Uterus (tissue), 4 donors: ENCODE results near the gene NFX1. TPM values are rescaled to one million over a fixed set of nuclear protein-coding genes. Genes with fewer than 3 reads are reported as not detected.
"Not testable (repeated sequence)": the region's sequence is repeated elsewhere in the genome, so short reads cannot be mapped to it uniquely, and the experiment has no call there.

ENCODE experiments used
- DNase-seq, 2 donors: peaks; one replicate each; pipeline ENCODE4 v3.0.0-alpha.2; 2019 to 2020
- H3K27ac ChIP-seq, 2 donors: fragments of 200-600 bp; sonication (generic); 1 replicate in 1 of 2; 2 replicates in 1 of 2; pipeline ENCODE4 v1.5.1; 2016 to 2018
- H3K27me3 ChIP-seq, 2 donors: fragments of 200-600 bp; sonication (generic); one replicate each; pipeline ENCODE4 v1.5.1; 2018 to 2019; ENCODE audit warnings: control low read depth in 1 of 2
- H3K36me3 ChIP-seq, 2 donors: fragments of 200-600 bp; sonication (generic); one replicate each; pipeline ENCODE4 v1.5.1; 2019; ENCODE audit warnings: control low read depth in 1 of 2
- H3K4me1 ChIP-seq, 2 donors: fragments of 200-600 bp; sonication (generic); one replicate each; pipeline ENCODE4 v1.5.1; 2018 to 2019; ENCODE audit warnings: control low read depth in 1 of 2
- H3K4me3 ChIP-seq, 2 donors: fragments of 200-600 bp; sonication (generic); 1 replicate in 1 of 2; 2 replicates in 1 of 2; pipeline ENCODE4 v1.5.1; 2018 to 2019; ENCODE audit warnings: mild to moderate bottlenecking in 1 of 2
- H3K9me3 ChIP-seq, 2 donors: fragments of 200-600 bp; sonication (generic); one replicate each; pipeline ENCODE4 v1.5.1; 2019; ENCODE audit warnings: control low read depth in 1 of 2
- POLR2A ChIP-seq, 2 donors: fragments of 450-650 bp; IDR thresholded peaks; one replicate each; pipeline ENCODE4 v1.6.1; 2016; ENCODE audit warnings: antibody characterized with exemption in 2 of 2, mild to moderate bottlenecking in 1 of 2, moderate library complexity in 1 of 2
- intact Hi-C: fragments of 100-400 bp; cut with DNase I; formaldehyde crosslinking; loops from one replicate; pipeline ENCODE4 v1.15.1; 2023; ENCODE audit warnings: low total_unique reads
- total RNA-seq, 4 donors: library from RNA; depleted of rRNA in 3 of 4; stranded (reverse); fragments of >200 nt in 3 of 4; gene quantifications; one replicate each; pipeline versions ENCODE4 v1.1.0 to v1.2.4, GENCODE V29; 2014 to 2023
- TF ChIP-seq, protein P1 (sequence below), 4 experiments: fragments of 200-600 bp in 2 of 4; fragments of 450-650 bp in 2 of 4; sonication (generic) in 2 of 4; IDR thresholded peaks; one replicate each; pipeline ENCODE4 v1.5.1; 2016 to 2019; ENCODE audit warnings: antibody characterized with exemption in 4 of 4, mild to moderate bottlenecking in 2 of 4, moderate library complexity in 1 of 4
- donor health status: DM: yes; HTN: yes; CAD: no.

NFX1 gene
- total RNA-seq, 4 donors from 2014 or later: 18.5 to 52.9 (median 27.9) TPM

DNA sequence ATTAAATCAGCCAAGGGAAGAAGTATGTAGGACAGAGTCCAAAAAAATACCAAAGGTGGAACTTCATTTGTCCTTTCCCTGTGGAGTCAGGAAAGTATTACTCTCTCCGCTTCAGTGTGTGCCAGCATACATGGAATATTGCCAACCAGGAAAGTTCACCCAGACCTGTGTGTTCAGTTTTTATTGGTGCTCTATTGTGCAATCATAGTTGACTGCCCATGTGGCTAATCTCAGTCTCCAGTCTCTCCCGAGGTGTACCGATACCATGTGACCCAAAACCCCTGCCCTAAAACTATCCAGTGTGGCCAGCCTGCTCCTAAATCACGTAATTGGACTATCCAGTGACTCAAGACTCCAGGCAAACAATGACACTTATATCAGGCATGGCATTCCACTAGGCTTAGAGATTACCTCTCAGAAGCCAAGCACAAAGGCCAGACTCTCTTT, 38.8 kb downstream of the NFX1 start:
- peak; percentile 55 to 84 for DNase-seq
- Histone ChIP-seq H3K4me3 (no peak overlapping the region), H3K27me3 (no peaks in the 10 kb centered on the region), H3K27ac (peak overlapping the region; percentile 66 to 72), H3K9me3 (no peaks in the 10 kb centered on the region), H3K36me3 (no peaks in the 10 kb centered on the region), H3K4me1 (peaks cover 0 to 6% of the 10 kb centered on the region in 2 donors)
- intact Hi-C loops: no loop called here
- TF ChIP-seq, protein P1, sequence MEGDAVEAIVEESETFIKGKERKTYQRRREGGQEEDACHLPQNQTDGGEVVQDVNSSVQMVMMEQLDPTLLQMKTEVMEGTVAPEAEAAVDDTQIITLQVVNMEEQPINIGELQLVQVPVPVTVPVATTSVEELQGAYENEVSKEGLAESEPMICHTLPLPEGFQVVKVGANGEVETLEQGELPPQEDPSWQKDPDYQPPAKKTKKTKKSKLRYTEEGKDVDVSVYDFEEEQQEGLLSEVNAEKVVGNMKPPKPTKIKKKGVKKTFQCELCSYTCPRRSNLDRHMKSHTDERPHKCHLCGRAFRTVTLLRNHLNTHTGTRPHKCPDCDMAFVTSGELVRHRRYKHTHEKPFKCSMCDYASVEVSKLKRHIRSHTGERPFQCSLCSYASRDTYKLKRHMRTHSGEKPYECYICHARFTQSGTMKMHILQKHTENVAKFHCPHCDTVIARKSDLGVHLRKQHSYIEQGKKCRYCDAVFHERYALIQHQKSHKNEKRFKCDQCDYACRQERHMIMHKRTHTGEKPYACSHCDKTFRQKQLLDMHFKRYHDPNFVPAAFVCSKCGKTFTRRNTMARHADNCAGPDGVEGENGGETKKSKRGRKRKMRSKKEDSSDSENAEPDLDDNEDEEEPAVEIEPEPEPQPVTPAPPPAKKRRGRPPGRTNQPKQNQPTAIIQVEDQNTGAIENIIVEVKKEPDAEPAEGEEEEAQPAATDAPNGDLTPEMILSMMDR (IDR thresholded peaks at IDR 0.05): no peak
- TF ChIP-seq POLR2A (IDR thresholded peaks at IDR 0.05): no peak

DNA sequence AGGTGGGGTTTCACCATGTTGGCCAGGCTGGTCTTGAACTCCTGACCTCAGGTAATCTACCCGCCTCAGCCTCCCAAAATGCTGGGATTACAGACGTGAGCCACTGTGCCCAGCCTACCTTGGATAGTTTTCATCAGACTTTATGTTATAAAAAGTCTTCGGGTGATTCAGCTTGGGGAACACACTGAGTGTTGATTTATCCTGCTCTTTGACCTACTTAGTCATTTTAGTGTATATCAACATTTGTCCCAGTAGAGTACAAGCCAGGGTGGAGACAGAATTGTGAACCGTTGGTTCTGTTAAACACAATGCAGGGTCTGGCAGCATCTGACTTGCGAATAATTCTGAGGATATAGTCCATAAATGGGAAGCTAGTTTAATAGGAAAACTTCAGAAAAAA, 39.7 kb downstream of the NFX1 start:
- Histone ChIP-seq H3K36me3 (no peaks in the 10 kb centered on the region), H3K4me3 (no peak overlapping the region), H3K27ac (peak overlapping the region; percentile 66 to 72), H3K4me1 (peaks cover 0 to 6% of the 10 kb centered on the region in 2 donors), H3K9me3 (no peaks in the 10 kb centered on the region), H3K27me3 (no peaks in the 10 kb centered on the region)
- intact Hi-C loops: no loop called here
- DNase-seq: no peak
- no peak for TF ChIP-seq POLR2A (IDR thresholded peaks at IDR 0.05)
- TF ChIP-seq, protein P1 (IDR thresholded peaks at IDR 0.05): no peak

DNA sequence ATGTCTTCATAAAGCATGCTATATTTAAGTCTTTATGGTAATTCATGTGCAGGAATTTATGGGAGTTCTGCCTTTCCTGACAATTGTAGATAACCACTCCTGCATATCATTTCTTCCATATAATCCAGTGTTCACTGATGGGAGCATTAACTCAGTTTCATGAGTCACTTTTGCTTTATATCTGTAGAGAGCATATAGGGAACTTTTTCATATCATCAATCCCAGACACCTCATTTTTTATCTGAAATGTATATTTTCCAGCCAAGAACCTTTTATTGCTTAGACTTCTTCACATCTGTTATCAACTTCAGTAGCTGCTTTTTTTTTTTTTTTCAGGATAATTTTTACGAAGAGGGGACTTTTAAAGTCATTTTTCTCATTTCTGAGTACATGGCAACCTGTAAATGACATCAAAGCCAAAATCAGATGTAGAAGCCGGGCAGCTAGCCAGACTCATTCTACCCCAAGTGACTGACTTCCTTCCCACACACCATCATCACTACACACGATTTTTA, 41.1 kb downstream of the NFX1 start:
- peaks cover 0 to 6% of the 10 kb centered on the region in 2 donors for H3K4me1 ChIP-seq
- no peaks in the 10 kb centered on the region for H3K36me3 ChIP-seq
- no peak overlapping the region for H3K27ac ChIP-seq
- no peak overlapping the region for H3K4me3 ChIP-seq
- no peaks in the 10 kb centered on the region for H3K9me3 ChIP-seq
- intact Hi-C loops: no loop called here
- no peak for TF ChIP-seq POLR2A (IDR thresholded peaks at IDR 0.05)
- TF ChIP-seq, protein P1 (IDR thresholded peaks at IDR 0.05): no peak
- no peaks in the 10 kb centered on the region for H3K27me3 ChIP-seq
- DNase-seq: no peak

DNA sequence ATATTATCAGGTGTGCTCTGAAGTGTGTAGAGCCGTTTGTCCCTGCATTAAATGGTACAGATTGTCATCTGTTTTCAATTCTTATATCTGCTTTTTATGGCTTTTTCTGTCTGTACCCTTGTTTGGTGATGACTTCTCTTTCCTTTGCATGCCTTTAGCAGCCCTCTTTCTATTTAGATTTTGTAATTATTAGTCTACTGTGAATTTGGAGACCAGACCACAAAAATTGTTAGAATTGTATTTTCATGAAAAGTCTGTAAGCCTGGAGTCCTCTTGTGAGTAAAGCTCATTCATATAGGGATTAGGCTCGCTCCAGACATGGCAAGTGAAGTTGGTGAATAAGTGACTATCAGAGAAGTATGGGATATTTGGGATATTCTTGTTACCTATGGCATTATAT, 41.7 kb downstream of the NFX1 start:
- no peaks in the 10 kb centered on the region for H3K36me3 ChIP-seq
- TF ChIP-seq, protein P1 (IDR thresholded peaks at IDR 0.05): no peak
- no peak for TF ChIP-seq POLR2A (IDR thresholded peaks at IDR 0.05)
- no peak overlapping the region for H3K27ac ChIP-seq

DNA sequence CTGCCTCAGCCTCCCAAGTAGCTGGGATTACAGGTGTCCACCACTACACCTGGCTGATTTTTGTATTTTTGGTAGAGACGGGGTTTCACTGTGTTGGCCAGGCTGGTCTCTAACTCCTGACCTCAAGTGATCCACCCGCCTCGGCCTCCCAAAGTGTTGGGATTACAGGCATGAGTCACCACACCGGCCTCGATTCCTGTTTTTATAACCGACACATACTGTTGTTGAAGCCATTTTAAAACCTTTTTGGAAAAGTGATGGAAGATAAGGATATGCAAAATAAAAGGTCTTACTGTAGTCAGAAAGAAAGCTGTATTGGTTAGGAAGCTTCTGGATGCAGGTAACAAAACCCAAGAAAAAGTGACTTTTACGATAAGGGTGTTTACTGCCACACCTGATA, 42.6 kb downstream of the NFX1 start:
- H3K4me3 ChIP-seq, intact Hi-C loops, H3K4me1 ChIP-seq, H3K27me3 ChIP-seq, DNase-seq, H3K36me3 ChIP-seq, H3K27ac ChIP-seq, H3K9me3 ChIP-seq: not testable (repeated sequence)

More for the DNA sequence above, 41.7 kb downstream of the NFX1 start:
- no peak overlapping the region for H3K4me3 ChIP-seq
- no peak for DNase-seq
- peaks cover 0 to 6% of the 10 kb centered on the region in 2 donors for H3K4me1 ChIP-seq
- intact Hi-C loops: no loop called here
- no peaks in the 10 kb centered on the region for H3K27me3 ChIP-seq
- no peaks in the 10 kb centered on the region for H3K9me3 ChIP-seq

DNA sequence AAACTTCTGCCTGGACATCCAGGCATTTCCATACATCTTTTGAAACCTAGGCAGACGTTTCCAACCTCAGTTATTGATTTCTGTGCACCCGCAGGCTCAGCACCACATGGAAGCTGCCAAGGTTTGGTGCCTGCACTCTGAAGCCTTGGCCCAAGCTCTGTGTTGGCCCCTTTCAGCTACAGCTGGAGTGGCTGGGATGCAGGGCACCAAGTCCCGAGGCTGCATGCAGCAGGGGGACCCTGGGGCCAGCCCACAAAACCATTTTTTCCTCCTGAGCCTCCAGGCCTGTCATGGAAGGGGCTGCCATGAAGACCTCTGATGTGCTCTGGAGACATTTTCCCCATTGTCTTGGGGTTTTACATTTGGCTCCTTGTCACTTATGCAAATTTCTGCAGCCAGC, 49.9 kb downstream of the NFX1 start:
- TF ChIP-seq POLR2A (IDR thresholded peaks at IDR 0.05): no peak
- TF ChIP-seq, protein P1 (IDR thresholded peaks at IDR 0.05): no peak
- H3K4me3 ChIP-seq: no peak overlapping the region
- no peaks in the 10 kb centered on the region for H3K4me1 ChIP-seq
- H3K27ac ChIP-seq: no peak overlapping the region
- H3K9me3 ChIP-seq: no peaks in the 10 kb centered on the region
- no peaks in the 10 kb centered on the region for H3K36me3 ChIP-seq
- DNase-seq: no peak
- intact Hi-C loops: no loop called here
- H3K27me3 ChIP-seq: no peaks in the 10 kb centered on the region
